GM21576 (cell line): ENCODE results near the gene TGOLN2.
"Not testable (repeated sequence)": the region's sequence is repeated elsewhere in the genome, so short reads cannot be mapped to it uniquely, and the experiment has no call there.

Source experiments
- ATAC-seq: cut with Tn5 transposase; IDR thresholded peaks from one replicate; pipeline ENCODE4 v1.9.1; 2021; ENCODE audit warnings: mild to moderate bottlenecking, moderate library complexity; ENCODE audit not compliant: unreplicated experiment

TGOLN2 gene

GRCh38 chr2:85340034-85340892 lies 12.5 kb upstream of the TGOLN2 start:
- no peak for ATAC-seq

DNA sequence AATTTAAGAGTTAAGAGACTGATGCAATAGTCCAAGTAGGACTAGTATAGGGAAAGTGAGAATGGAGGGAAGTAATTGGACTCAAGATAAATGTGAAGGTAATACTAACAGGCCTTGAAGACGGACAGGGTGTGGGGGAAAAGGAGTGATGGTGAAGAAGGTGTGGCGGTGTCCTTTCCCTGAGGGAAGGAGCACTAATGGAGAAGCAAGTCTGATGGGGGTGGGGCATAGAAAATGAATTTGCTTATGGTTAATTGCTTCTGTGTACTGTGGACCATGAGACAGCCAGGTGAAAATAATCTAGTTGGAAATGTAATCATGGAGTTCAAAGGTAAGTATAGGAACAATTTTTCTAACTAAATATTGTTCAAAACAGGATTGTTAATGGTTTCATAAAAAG lies 7.1 kb upstream of the TGOLN2 start:
- no peak for ATAC-seq

- ATAC-seq, result not testable (repeated sequence)
These were observed 6.1 kb upstream of the TGOLN2 start for GRCh38 chr2:85333877-85334276.

GRCh38 chr2:85330839-85331636 lies 3.2 kb upstream of the TGOLN2 start:
- no peak for ATAC-seq

DNA sequence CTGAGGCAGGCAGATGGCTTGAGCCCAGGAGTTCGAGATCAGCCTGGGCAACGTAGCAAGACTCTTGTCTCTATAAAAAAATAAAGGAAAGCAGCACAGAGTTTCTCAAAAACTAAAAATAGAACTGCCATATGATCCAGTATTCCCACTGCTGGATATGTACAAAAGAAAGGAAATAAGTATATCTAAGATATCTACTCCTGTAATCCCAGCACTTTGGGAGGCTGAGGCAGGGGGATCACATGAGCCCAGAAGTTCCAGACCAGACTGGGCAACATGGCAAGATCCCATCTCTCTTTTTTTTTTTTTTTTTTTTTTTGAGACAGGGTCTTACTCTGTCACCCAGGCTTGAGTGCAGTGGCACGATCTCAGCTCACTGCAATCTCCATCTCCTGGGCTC lies 1.9 kb upstream of the TGOLN2 start:
- not testable (repeated sequence) for ATAC-seq

DNA sequence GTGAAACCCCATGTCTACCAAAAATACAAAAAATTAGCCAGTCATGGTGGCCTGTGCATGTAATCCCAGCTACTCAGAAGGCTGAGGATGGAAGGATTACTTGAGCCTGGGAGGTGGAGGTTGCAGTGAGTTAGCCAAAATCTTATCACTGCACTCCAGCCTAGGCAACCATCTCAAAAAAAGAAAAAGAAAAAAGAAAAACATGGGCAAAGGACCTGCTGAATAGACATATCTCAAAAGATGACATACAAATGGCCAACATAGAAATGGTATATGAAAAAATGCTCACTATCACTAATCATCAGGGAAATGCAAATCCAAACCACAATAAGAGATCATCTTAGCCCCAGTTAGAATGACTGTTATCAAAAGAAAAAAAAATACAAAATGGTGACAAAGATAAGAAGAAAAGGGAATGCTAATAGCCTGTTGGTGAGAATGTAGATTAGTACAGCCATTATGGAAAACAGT lies 1.4 kb upstream of the TGOLN2 start:
- ATAC-seq, result no peak

GRCh38 chr2:85327160-85327821 lies 498 bp downstream of the TGOLN2 start:
- ATAC-seq, result no peak

DNA sequence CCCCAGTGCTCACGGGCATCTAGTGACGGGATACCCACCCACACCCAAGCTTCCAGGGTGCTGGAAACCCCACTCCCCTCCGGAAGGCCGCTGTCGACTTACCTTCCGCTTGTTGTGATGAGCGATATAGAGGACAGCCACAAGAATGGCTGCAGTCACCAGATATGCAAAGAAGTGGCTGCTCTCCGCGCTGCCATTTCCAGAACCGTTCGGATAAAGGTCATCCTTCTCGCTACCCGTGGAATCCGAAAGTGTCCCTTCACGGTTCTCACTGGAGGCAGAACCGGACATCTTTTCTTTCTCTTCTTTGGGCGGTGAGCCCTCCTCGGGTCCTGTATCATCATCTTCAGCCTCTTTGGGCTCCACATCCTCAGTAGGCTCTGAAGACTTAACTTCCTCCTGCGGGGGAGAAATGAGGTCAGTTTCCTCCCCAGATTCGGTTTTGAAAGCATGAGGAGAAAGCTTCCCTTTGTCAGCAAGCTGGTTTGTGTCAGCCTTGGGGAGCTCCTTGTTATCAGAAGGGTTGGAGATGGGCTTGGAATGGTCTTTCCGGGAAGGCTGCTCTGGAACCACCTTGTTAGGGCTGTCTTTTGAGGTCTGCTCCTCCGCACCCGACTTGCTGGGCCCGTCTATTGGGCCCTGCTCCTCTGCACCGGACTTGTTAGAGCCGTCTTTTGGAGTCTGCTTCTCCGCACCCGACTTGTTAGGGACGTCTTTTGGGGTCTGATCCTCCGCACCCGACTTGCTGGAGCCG lies 1.2 kb downstream of the TGOLN2 start:
- ATAC-seq, result peak; percentile 33

- no peak for ATAC-seq
These were observed 2.4 kb downstream of the TGOLN2 start for GRCh38 chr2:85325466-85325811.

GRCh38 chr2:85324639-85325465 lies 2.9 kb downstream of the TGOLN2 start:
- ATAC-seq, result no peak

DNA sequence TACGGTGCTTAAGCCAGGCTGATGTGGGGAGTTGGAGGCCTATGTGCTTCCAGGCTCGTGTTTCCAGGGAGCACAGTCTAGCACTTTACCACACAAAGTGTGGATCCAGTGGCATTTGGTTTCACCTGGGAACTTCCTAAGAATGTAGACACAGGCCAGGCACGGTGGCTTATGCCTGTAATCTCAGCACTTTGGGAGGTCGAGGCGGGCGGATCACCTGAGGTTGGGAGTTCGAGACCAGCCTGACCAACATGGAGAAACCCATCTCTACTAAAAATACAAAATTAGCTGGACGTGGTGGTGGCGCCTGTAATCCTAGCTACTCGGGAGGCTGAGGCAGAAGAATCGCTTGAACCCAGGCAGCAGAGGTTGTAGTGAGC lies 3.8 kb downstream of the TGOLN2 start:
- not testable (repeated sequence) for ATAC-seq

- no peak for ATAC-seq
These were observed 4.3 kb downstream of the TGOLN2 start for GRCh38 chr2:85323351-85323987.

GRCh38 chr2:85319796-85320195 lies 8.0 kb downstream of the TGOLN2 start:
- no peak for ATAC-seq

- no peak for ATAC-seq
These were observed 9.3 kb downstream of the TGOLN2 start for GRCh38 chr2:85318222-85319074.

DNA sequence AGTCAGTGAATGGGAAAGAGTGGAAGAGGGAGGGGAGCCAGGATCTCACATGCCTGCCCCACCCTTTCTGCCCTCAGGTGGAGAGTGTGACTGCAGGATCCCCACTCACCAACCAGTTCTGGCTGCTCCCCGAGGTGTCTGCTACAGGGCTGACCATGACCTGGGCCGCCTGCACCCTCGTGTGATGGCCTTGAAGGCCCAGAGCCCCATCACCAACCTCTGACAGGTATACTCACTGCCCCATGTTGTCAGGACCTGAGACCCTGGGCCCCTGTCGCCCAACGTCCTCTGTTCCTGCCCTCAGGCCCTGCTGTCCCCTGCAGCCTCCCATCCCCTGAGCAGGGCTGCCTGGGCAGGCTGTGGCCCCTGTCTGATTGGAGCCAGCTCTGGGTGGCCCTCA lies 11.9 kb downstream of the TGOLN2 start:
- ATAC-seq, result not testable (repeated sequence)

GRCh38 chr2:85314884-85315242 lies 12.9 kb downstream of the TGOLN2 start:
- no peak for ATAC-seq

GRCh38 chr2:85312404-85312803 lies 15.4 kb downstream of the TGOLN2 start:
- no peak for ATAC-seq

- ATAC-seq, result peak; percentile 58
These were observed 17.5 kb downstream of the TGOLN2 start for GRCh38 chr2:85310330-85310729.
